Measurements from ENCODE around the gene TBC1D7. TPM values are rescaled to one million over a fixed set of nuclear protein-coding genes. Genes with fewer than 3 reads are reported as not detected.

Gene TBC1D7
- polyA plus RNA-seq (2012; rRNA removed), result 25.2 and 27.5 TPM in 2 replicates
- polyA plus RNA-seq (2012; cell fraction: cytosol; rRNA removed), result 27.7 and 30.3 TPM in 2 replicates
- 22.8 and 24.5 TPM in 2 replicates for polyA plus RNA-seq (2012; cell fraction: nucleus; rRNA removed)

DNA sequence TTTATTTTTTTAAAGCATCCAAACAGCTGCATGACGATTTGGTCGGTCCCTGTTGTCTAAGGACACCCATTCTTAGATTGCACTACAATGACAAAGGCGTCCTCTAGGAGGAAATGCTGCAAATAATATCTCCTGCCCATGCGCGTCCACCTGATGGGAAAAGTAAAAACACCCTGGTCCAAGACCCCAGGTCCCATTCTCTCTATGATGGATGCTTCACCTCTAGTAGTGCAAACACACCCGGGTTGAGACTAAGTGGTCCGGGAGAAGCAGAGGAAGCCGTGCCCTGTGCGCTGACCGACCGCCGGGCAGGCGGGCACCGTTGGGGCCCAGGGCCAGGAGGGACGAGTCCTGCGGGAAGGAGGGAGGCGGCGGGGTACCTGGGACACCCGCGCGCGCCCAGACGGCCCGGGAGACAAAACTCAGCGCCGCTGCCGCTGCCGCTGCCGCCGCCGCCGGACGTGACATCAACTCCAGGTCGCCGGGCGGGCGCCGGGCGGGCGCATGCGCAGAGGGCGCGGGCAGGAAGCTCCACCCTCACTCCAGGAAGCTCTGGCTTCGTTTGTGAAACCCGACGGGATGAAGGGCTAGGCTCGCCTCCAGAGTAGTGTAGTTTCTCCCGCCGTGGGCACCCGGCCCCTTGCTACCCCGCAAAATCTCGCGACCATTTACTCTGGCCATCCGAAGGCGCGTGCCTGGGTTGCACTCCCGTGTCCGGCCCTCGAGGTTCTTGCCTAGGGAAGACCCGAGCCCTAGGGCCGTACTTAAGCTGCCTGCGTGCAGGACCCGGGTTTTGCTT lies at the start of gene TBC1D7:
Gene TBC1D7, minus strand, starts transcription at position 462 of the 799 bp plus-strand sequence. CDS start 1,639 bp downstream, outside the sequence.
- peaks cover 8% of the 10 kb centered on the region for H3F3A ChIP-seq (replicated peaks; ENCODE audit: insufficient read depth)
- no peaks in the 10 kb centered on the region for H4K20me1 ChIP-seq (ENCODE audit: insufficient read depth)
- H3K27ac ChIP-seq (ENCODE audit: low read depth in 2 of 2, low read length in 1 of 2), result peak within 1 kb of the TSS; percentile 86 to 97
- no peaks in the 10 kb centered on the region for H3K9me3 ChIP-seq
- peak; percentile 31; the same call in 1 of the 2 replicates for TF ChIP-seq RCOR1 (IDR thresholded peaks at IDR 0.05; ENCODE audit: low read length)
- TF ChIP-seq YY1 (IDR thresholded peaks at IDR 0.05; ENCODE audit: low read depth), result no peak
- TF ChIP-seq JUND (IDR thresholded peaks at IDR 0.05), result no peak
- TF ChIP-seq, protein P1, sequence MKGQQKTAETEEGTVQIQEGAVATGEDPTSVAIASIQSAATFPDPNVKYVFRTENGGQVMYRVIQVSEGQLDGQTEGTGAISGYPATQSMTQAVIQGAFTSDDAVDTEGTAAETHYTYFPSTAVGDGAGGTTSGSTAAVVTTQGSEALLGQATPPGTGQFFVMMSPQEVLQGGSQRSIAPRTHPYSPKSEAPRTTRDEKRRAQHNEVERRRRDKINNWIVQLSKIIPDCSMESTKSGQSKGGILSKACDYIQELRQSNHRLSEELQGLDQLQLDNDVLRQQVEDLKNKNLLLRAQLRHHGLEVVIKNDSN (IDR thresholded peaks at IDR 0.05; ENCODE audit: borderline replicate concordance, low read depth), result no peak
- TF ChIP-seq, protein P2, sequence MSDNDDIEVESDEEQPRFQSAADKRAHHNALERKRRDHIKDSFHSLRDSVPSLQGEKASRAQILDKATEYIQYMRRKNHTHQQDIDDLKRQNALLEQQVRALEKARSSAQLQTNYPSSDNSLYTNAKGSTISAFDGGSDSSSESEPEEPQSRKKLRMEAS (IDR thresholded peaks at IDR 0.05; ENCODE audit: low read depth), result peak; percentile 68; the same call in 1 of the 2 replicates
- TF ChIP-seq EP300 (IDR thresholded peaks at IDR 0.05; ENCODE audit: borderline replicate concordance in 1 of 2, low read depth in 1 of 2, low read length in 1 of 2), result no peak
- TF ChIP-seq POLR2AphosphoS5 (IDR thresholded peaks at IDR 0.05; ENCODE audit: low read depth, low read length), result peak; percentile 93
- TF ChIP-seq EZH2phosphoT487 (IDR thresholded peaks at IDR 0.05; ENCODE audit: borderline replicate concordance, low read depth), result no peak
- no peak for TF ChIP-seq RXRA (IDR thresholded peaks at IDR 0.05; ENCODE audit: borderline replicate concordance, low read depth)
- peak; percentile 75 for TF ChIP-seq GABPA (IDR thresholded peaks at IDR 0.05; ENCODE audit: low read depth)
- TF ChIP-seq, protein P3, sequence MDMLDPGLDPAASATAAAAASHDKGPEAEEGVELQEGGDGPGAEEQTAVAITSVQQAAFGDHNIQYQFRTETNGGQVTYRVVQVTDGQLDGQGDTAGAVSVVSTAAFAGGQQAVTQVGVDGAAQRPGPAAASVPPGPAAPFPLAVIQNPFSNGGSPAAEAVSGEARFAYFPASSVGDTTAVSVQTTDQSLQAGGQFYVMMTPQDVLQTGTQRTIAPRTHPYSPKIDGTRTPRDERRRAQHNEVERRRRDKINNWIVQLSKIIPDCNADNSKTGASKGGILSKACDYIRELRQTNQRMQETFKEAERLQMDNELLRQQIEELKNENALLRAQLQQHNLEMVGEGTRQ (IDR thresholded peaks at IDR 0.05; ENCODE audit: borderline replicate concordance, low read depth, low read length), result no peak
- peak; percentile 69 for TF ChIP-seq CHD2 (IDR thresholded peaks at IDR 0.05; ENCODE audit: low read length, partially characterized antibody)
- TF ChIP-seq MXI1 (IDR thresholded peaks at IDR 0.05; ENCODE audit: low read depth, low read length), result no peak
- TF ChIP-seq, protein P4, sequence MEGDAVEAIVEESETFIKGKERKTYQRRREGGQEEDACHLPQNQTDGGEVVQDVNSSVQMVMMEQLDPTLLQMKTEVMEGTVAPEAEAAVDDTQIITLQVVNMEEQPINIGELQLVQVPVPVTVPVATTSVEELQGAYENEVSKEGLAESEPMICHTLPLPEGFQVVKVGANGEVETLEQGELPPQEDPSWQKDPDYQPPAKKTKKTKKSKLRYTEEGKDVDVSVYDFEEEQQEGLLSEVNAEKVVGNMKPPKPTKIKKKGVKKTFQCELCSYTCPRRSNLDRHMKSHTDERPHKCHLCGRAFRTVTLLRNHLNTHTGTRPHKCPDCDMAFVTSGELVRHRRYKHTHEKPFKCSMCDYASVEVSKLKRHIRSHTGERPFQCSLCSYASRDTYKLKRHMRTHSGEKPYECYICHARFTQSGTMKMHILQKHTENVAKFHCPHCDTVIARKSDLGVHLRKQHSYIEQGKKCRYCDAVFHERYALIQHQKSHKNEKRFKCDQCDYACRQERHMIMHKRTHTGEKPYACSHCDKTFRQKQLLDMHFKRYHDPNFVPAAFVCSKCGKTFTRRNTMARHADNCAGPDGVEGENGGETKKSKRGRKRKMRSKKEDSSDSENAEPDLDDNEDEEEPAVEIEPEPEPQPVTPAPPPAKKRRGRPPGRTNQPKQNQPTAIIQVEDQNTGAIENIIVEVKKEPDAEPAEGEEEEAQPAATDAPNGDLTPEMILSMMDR (IDR thresholded peaks at IDR 0.05), result peak; percentile 24; the same call in 1 of the 2 replicates
- peak; percentile 67 for TF ChIP-seq ELF1 (IDR thresholded peaks at IDR 0.05)
- TF ChIP-seq TAF1 (IDR thresholded peaks at IDR 0.05; ENCODE audit: borderline replicate concordance, low read depth, low read length), result peak; percentile 76
- TF ChIP-seq FOXJ3 (CRISPR knock-in tag; IDR thresholded peaks at IDR 0.05), result no peak
- TF ChIP-seq MEF2A (IDR thresholded peaks at IDR 0.05; ENCODE audit: borderline replicate concordance, low read depth), result no peak
- TF ChIP-seq SIN3A (IDR thresholded peaks at IDR 0.05; ENCODE audit: borderline replicate concordance, low read depth, low read length), result 0 out of 2 replicates have a peak, but pooled peaks have one; percentile 27
- TF ChIP-seq RAD21 (IDR thresholded peaks at IDR 0.05; ENCODE audit: low read length), result 0 out of 2 replicates have a peak, but pooled peaks have one; percentile 10
- no peak for TF ChIP-seq FOSL2 (IDR thresholded peaks at IDR 0.05; ENCODE audit: borderline replicate concordance, low read depth)
- peak; percentile 93 for TF ChIP-seq NRF1 (IDR thresholded peaks at IDR 0.05; ENCODE audit: low read depth, low read length)
- TF ChIP-seq, protein P5, sequence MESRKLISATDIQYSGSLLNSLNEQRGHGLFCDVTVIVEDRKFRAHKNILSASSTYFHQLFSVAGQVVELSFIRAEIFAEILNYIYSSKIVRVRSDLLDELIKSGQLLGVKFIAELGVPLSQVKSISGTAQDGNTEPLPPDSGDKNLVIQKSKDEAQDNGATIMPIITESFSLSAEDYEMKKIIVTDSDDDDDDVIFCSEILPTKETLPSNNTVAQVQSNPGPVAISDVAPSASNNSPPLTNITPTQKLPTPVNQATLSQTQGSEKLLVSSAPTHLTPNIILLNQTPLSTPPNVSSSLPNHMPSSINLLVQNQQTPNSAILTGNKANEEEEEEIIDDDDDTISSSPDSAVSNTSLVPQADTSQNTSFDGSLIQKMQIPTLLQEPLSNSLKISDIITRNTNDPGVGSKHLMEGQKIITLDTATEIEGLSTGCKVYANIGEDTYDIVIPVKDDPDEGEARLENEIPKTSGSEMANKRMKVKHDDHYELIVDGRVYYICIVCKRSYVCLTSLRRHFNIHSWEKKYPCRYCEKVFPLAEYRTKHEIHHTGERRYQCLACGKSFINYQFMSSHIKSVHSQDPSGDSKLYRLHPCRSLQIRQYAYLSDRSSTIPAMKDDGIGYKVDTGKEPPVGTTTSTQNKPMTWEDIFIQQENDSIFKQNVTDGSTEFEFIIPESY (IDR thresholded peaks at IDR 0.05; ENCODE audit: borderline replicate concordance, low read depth), result 0 out of 2 replicates have a peak, but pooled peaks have one; percentile 41
- no peaks in the 10 kb centered on the region for H3K9me2 ChIP-seq
- H3K36me3 ChIP-seq (replicated peaks in 1 of 2; ENCODE audit: control insufficient read depth in 1 of 2, insufficient read depth in 2 of 2, low read length in 1 of 2), result peaks cover 23 to 25% of the 10 kb centered on the region in 2 experiments
- H3K9ac ChIP-seq, result peak within 1 kb of the TSS; percentile 85
- H3K4me1 ChIP-seq (ENCODE audit: control insufficient read depth in 1 of 2, insufficient read depth in 2 of 2, low read depth in 1 of 2, low read length in 1 of 2), result peaks cover 4 to 12% of the 10 kb centered on the region in 2 experiments; a peak in 3 of 4 replicates
- DNase-seq, result peak; percentile 94
- H3K4me3 ChIP-seq (ENCODE audit: low read depth in 2 of 2, low read length in 1 of 2), result peak within 1 kb of the TSS; percentile 88 to 96
- no peaks in the 10 kb centered on the region for H3K27me3 ChIP-seq (ENCODE audit: insufficient read depth)
- peak within 1 kb of the TSS; percentile 95 for H2AFZ ChIP-seq (ENCODE audit: low read depth)
- CTCF ChIA-PET, result interaction anchor here (0.7 to 11.4 kb wide), 11 partner anchors 11 to 1699 kb away, joined by 3 to 143 read pairs (median 4); partner anchors contain the start of gene SIRT5
- WGBS (ENCODE audit: low lambda C conversion rate), result 1% methylated on average over 9 of the region's 63 CpGs
- H3K79me2 ChIP-seq (ENCODE audit: insufficient read depth), result peaks cover 20% of the 10 kb centered on the region
- H3K4me2 ChIP-seq, result peak within 1 kb of the TSS; percentile 95
- POLR2A ChIA-PET, result interaction anchor here (0.6 to 3.0 kb wide), 12 partner anchors 17 to 435 kb away, joined by 3 to 18 read pairs (median 3); partner anchors contain the start of genes NOL7 and SIRT5

Data from SK-N-SH (cell line).